Right cardiac atrium (tissue), 5 donors: ENCODE data around the gene SLIT3. TPM values are rescaled to one million over a fixed set of nuclear protein-coding genes. Genes with fewer than 3 reads are reported as not detected.

Source experiments
- ATAC-seq, 2 donors: fragments of 200-7000 bp; cut with Tn5 transposase; one replicate each; pipeline versions ENCODE4 v1.8.0 to v1.9.1; 2020; ENCODE audit warnings: moderate library complexity in 2 of 2, mild to moderate bottlenecking in 1 of 2
- DNase-seq, 3 donors: peaks; one replicate each; pipeline ENCODE4 v3.0.0-alpha.2; 2020
- H3K27ac ChIP-seq: one replicate; pipeline ENCODE4 v1.5.1; 2013; ENCODE audit warnings: mild to moderate bottlenecking, low read length, control low read depth, moderate library complexity
- H3K27me3 ChIP-seq: one replicate; pipeline ENCODE4 v1.6.1; 2013; ENCODE audit not compliant: control insufficient read depth, insufficient read depth
- H3K4me1 ChIP-seq: one replicate; pipeline ENCODE4 v1.6.1; 2013; ENCODE audit warnings: low read length; ENCODE audit not compliant: control insufficient read depth, insufficient read depth
- H3K4me3 ChIP-seq: one replicate; pipeline ENCODE4 v1.5.1; 2013; ENCODE audit warnings: low read length, control low read depth
- H3K9me3 ChIP-seq: one replicate; pipeline ENCODE4 v1.6.1; 2013; ENCODE audit warnings: low read length; ENCODE audit not compliant: control insufficient read depth
- WGBS: extraction: QIAGEN DNeasy Blood & Tissue Kit; methylation state at CpG from one replicate; pipeline ENCODE4 v1.1.7; 2013; 5-methylcytosine and 5-hydroxymethylcytosine counted together
- intact Hi-C, 4 donors: fragments of 100-400 bp; cut with DNase I; formaldehyde crosslinking; loops; one replicate each; pipeline versions ENCODE4 v1.11.0 to v1.14.0; 2022 to 2023
- polyA plus RNA-seq: library from polyadenylated mRNA; stranded (reverse); fragments of 200-250 nt; gene quantifications from one replicate; pipeline ENCODE4 v1.2.3, GENCODE V29; 2013
- total RNA-seq, 4 donors: library from RNA; stranded (reverse); fragmentation: NEBNext Ultra II Directional; extraction: Animal tissue kit (Norgen Biotek cat#: 25700); gene quantifications; one replicate each; pipeline ENCODE4 v1.2.1, GENCODE V29; 2021
- donor health status: healthy with polysubstance abuse.
- donor health status: DM: no; HTN: yes; CAD: no.
- donor health status: DM: no; HTN: no; CAD: no.
- donor health status: DM: no; HTN: yes; CAD: no; lungs with severe emphysema.
- donor health status: DM: yes; HTN: yes; CAD: no.

SLIT3 gene
- total and polyA plus RNA-seq, 5 donors: 32.9 to 188 (median 109) TPM

DNA sequence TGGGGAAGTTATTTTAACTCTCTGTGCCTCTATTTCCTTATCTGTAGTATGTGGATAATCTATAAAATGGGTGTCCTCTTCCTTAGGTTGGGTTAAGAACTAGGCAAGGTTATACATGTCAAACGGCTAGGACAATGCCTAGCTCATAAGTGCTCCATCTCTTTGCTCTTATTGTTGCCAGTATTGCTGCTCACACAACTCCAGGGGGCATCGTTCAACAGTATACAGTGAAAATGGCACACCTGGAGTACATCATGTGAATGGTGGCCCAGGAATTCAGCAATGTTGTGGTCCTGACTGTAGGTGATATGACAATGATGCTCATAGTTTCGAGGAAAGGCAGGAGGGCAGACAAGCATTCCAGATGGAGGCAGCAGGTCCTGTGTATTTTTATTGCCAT lies 30.1 kb downstream of the SLIT3 start:
- Histone ChIP-seq H3K27me3 (no peaks in the 10 kb centered on the region), H3K4me3 (no peak overlapping the region), H3K9me3 (no peaks in the 10 kb centered on the region), H3K4me1 (no peaks in the 10 kb centered on the region), H3K27ac (no peak overlapping the region)
- DNase-seq (no peak), ATAC-seq (no peak)
- intact Hi-C loops: no loop called here
- WGBS: 80% methylated on average over 3 of the region's 3 CpGs

DNA sequence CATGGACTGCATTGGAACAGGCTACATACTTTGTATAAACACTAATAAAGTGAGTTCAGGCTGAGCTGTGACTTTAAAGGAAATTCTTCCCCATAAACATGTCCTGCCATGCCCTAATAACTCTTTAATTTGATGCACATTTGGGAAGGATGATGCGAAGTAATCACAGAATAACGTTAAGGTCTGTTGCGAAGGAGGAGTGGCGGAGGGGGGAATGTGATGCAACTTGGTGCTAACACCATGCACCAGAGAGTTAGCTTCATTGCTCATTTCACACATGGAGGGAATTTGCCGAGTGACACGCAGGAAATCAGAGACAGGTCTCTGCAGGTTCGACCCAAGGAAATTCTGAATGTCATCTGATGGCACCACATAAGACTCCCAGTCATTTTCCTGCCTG lies 32.9 kb downstream of the SLIT3 start:
- no peaks in the 10 kb centered on the region for H3K9me3 ChIP-seq
- DNase-seq (no peak), ATAC-seq (no peak)
- 84% methylated on average over 7 of the region's 7 CpGs for WGBS
- H3K4me3 ChIP-seq: no peak overlapping the region
- intact Hi-C loops: no loop called here
- H3K4me1 ChIP-seq: no peaks in the 10 kb centered on the region
- no peak overlapping the region for H3K27ac ChIP-seq
- H3K27me3 ChIP-seq: no peaks in the 10 kb centered on the region

DNA sequence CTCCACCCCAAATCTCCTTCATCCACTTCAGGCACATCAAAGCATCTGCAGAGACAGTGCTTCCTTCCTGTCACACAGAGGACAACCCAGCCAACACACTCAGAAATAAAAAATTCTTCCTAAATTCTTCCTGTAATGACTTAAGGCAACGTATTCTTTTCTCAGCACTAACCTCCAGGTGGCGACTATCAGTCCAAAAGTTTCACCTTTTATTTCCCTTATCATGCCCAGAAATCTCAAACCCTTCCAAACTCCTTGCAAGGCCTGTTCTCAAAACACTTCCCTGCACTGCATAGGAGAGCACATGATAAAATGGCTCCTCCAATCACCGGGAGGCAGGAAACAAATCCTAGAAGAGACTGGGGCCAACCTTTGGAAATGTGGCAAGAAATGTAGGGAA lies 35.1 kb downstream of the SLIT3 start:
- 90% methylated on average over 3 of the region's 3 CpGs for WGBS
- intact Hi-C loops: no loop called here
- Histone ChIP-seq H3K27ac (no peak overlapping the region), H3K27me3 (no peaks in the 10 kb centered on the region), H3K9me3 (no peaks in the 10 kb centered on the region), H3K4me3 (no peak overlapping the region), H3K4me1 (no peaks in the 10 kb centered on the region)
- DNase-seq (no peak), ATAC-seq (no peak)

DNA sequence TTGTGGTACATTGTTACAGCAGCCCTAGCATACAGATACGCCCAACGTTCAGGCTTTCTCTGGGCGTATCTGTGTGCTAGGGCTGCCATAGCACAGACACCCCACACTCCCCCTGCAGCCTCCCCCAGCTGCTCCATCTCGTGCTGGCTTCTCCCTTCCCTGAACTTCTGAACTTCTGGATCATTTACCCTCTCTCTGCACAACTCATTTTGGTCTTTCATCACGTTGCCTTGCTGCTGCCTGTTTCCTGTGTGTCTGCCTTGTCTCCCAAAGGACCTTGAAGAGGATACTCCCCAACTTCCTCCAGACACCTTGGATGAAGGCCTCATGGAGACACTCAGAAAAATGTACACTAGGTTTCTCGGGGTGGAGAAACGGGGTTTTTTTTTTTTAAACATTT lies 37.3 kb downstream of the SLIT3 start:
- H3K27ac ChIP-seq: no peak overlapping the region
- H3K9me3 ChIP-seq: no peaks in the 10 kb centered on the region
- intact Hi-C loops: no loop called here
- H3K27me3 ChIP-seq: no peaks in the 10 kb centered on the region
- DNase-seq (no peak), ATAC-seq (no peak)
- H3K4me1 ChIP-seq: no peaks in the 10 kb centered on the region
- WGBS: 52% methylated on average over 7 of the region's 7 CpGs
- no peak overlapping the region for H3K4me3 ChIP-seq

DNA sequence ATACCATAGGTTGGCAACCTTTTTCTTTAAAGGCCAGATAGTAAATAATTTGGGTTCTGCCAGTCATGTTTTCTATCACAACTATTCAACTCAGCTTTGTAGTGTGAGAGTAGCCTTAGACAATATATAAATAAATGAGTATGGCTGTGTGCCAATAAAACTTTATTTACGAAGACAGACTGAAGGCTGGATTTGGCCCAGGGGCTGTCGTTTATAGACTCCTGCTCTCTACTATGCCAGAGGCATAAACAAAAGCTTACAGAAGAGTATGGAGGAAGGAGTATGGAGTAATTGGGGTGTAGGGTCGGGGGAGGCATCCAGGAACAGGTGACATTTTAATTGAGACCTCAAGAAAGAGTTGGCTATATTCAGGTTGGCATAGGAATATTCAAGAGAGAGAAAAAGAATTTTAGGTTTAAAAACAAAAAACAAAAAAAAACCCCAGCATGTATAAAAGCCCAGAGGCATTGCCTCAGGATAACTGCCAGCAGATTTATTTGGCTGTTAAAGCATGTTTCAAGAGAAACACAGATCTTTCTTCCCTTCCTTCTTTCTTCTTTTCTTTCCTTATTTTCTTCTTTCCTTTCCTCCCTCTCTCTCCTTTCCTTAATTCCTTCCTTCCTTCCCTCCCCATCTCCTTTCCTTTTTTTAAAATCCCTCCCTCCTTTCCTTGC lies 39.9 kb downstream of the SLIT3 start:
- 38% methylated on average over 3 of the region's 3 CpGs for WGBS
- H3K27ac ChIP-seq: no peak overlapping the region
- H3K4me3 ChIP-seq: no peak overlapping the region
- ATAC-seq: no peak
- H3K9me3 ChIP-seq: no peaks in the 10 kb centered on the region
- no peaks in the 10 kb centered on the region for H3K4me1 ChIP-seq
- no peak for DNase-seq
- no peaks in the 10 kb centered on the region for H3K27me3 ChIP-seq
- intact Hi-C loops: no loop called here

DNA sequence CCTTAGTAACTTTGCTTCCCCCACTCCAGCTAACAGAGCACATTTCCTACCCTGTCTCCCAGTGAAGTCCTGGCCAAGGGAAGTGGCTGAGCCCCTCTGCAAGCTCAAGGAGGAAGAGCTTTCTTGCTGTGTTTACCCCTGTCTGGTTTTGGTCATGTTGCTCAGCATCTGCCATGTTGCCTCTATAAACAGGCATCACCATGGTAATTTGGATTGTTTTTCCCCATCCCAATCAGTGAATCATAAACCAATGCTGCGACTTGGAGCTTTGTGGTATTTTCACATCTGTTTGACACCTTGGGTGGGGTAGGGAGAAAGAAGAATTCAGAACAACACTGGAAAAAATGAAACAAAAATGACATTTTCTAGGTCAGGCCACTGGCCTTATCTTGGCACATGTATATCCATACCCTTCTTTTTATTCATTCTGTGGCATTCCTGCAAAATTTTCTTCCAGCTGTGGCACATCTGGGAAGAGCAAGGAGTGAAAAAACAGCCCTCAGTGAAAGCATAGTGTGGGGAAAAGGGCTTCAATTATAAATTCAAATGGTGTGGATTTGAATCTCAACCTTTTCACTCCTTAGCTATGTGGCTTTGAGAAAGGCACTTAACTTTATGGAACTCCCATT lies 42.5 kb downstream of the SLIT3 start:
- Histone ChIP-seq H3K27ac (no peak overlapping the region), H3K4me1 (peaks cover 3% of the 10 kb centered on the region), H3K4me3 (no peak overlapping the region), H3K9me3 (no peaks in the 10 kb centered on the region), H3K27me3 (no peaks in the 10 kb centered on the region)
- ATAC-seq (no peak), DNase-seq (no peak)
- intact Hi-C loops: no loop called here
- WGBS: 63% methylated on average over 1 of the region's 1 CpG

DNA sequence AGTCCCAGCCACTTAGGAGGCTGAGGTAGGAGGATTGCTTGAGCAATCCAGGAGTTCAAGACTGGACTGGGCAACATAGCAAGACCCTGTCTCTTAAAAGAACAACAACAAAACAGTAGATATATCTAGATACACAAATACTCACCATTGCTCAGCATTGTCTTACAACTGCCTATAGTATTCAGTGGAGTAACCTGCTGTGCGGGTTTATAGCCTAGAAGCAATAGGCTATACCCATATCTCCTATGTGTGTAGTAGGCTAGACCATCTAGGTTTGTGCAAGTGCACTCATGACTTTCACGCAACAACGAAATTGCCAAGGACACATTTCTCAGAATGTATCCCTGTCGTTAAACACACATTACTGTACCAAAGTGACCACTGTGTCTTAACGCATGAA lies 44.7 kb downstream of the SLIT3 start:
- no peak for ATAC-seq
- 95% methylated on average over 5 of the region's 5 CpGs for WGBS
- intact Hi-C loops: loop anchor here in 1 of 4 donors (2.0 kb wide), 1 partner anchor 45 kb away; no protein-coding TSS in a partner anchor
- H3K27ac ChIP-seq: no peak overlapping the region
- H3K27me3 ChIP-seq: no peaks in the 10 kb centered on the region
- peaks cover 3% of the 10 kb centered on the region for H3K4me1 ChIP-seq
- no peak for DNase-seq
- no peaks in the 10 kb centered on the region for H3K9me3 ChIP-seq
- H3K4me3 ChIP-seq: no peak overlapping the region

DNA sequence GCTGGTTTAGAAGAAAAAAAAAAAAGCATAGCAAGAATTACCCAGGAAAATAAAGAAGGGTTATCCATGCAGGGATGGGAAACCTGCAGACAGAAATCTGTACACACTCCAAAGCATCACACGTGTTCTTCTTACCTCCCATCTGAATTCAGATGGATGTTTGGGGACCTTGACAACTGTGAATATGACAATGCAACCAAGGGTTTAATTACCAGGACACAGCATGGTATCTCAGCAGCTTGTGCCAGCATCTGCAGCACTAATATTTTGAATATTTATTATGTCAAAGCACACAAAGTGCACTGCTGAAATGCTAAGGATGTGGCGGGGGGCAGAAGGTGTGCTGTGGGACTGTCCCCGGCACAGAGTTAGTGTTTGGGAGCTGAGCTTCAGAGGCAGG lies 47.9 kb downstream of the SLIT3 start:
- Histone ChIP-seq H3K27ac (no peak overlapping the region), H3K9me3 (no peaks in the 10 kb centered on the region), H3K27me3 (no peaks in the 10 kb centered on the region), H3K4me1 (peaks cover 6% of the 10 kb centered on the region), H3K4me3 (no peak overlapping the region)
- intact Hi-C loops: no loop called here
- DNase-seq: no peak
- ATAC-seq: no peak
- 80% methylated on average over 3 of the region's 3 CpGs for WGBS

DNA sequence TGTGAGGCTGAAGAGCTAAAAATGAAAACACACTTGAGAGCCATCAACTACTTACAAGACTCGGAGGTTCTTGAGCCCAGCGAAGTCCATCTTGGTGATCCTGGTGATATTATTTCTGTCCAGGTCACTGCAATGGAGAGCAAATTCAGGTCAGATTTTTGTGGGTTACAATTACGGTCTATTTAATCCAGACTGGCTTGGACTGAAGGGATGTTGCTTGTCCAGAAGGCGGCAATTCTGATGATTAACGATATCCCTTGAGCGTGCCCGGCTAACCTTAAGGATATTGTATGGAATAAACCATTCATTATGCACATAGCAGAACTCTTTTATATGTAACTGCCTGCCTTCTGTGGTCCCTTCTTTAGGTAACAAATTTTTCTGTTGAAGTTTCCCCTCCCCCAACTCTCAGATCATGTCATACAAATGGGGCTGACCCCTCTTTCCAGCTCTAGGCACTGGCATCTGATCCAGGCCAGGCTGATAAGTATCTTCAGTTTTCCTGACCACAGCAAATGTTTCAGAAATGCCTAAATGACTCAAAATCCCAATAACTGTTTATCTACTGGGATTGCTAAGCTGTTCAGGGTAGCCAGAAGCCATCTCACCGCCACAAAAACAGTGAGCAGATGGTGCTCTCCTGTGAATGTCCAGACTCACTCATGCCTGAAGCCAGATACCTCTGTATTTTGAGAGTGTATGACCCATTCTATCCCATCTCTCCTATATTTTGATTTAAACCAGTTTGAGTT lies 49.4 kb downstream of the SLIT3 start:
- Histone ChIP-seq H3K27ac (no peak overlapping the region), H3K4me3 (no peak overlapping the region), H3K4me1 (peaks cover 6% of the 10 kb centered on the region), H3K9me3 (no peaks in the 10 kb centered on the region), H3K27me3 (no peaks in the 10 kb centered on the region)
- intact Hi-C loops: no loop called here
- DNase-seq (no peak), ATAC-seq (no peak)
- 90% methylated on average over 8 of the region's 8 CpGs for WGBS

DNA sequence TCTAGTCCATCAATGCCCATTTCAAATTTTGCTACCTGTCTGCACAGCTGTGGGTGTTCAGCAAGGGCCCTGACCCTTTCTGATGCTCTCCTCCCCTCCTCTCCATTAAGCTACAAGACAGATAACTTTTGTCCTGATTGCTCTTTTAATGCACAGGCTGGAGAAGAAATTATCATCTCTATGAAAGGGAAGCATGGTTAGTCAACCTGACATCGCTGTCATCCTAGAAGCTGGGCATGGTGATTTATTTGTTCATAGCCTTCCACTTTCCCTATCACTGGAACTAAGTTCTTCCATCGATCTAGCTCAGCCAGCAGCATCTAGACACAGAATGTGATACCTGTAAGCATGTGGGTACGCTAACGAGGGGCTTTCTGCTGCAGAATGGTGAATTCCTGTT lies 50.1 kb downstream of the SLIT3 start:
- H3K9me3 ChIP-seq: no peaks in the 10 kb centered on the region
- intact Hi-C loops: no loop called here
- no peak overlapping the region for H3K27ac ChIP-seq
- H3K4me1 ChIP-seq: peaks cover 6% of the 10 kb centered on the region
- DNase-seq (no peak), ATAC-seq (no peak)
- H3K27me3 ChIP-seq: no peaks in the 10 kb centered on the region
- H3K4me3 ChIP-seq: no peak overlapping the region
- WGBS: 79% methylated on average over 4 of the region's 4 CpGs

DNA sequence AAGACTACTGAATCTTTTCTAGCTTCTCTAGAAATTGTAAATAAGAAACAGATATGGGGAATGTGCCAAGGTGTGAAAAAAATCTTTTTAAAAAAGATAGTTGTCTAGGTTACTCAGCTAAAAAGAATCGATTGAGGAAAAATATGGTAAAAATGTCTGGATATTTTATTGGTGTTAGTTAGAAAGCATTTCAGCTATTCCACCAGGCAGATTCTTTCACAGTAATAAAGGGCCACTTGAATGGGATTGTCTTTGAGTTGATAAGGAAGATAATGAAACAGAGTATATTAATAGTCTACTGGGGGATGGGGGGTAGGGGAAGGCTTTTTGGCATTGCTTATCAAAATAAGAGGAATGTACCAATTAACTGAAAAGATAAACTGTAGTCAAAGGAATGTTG lies 51.9 kb downstream of the SLIT3 start:
- Histone ChIP-seq H3K27ac (no peak overlapping the region), H3K9me3 (no peaks in the 10 kb centered on the region), H3K4me1 (peaks cover 2% of the 10 kb centered on the region), H3K27me3 (no peaks in the 10 kb centered on the region), H3K4me3 (no peak overlapping the region)
- 26% methylated on average over 1 of the region's 1 CpG for WGBS
- intact Hi-C loops: loop anchor here in 1 of 4 donors (2.0 kb wide), 1 partner anchor 56 kb away; no protein-coding TSS in a partner anchor
- DNase-seq (no peak), ATAC-seq (peak in 1 of 2 donors; percentile 28)
